B cell (primary cell): ENCODE measurements around the gene KIF26B. TPM values are rescaled to one million over a fixed set of nuclear protein-coding genes. Genes with fewer than 3 reads are reported as not detected.

Source experiments
- ATAC-seq: fragments of 200-7000 bp; cut with Tn5 transposase; one replicate; pipeline ENCODE4 v1.10.0; 2021; ENCODE audit warnings: low read depth, mild to moderate bottlenecking, moderate number of reproducible peaks, moderate library complexity
- CTCF ChIA-PET: fragments of 350-600 bp; sonication (Branson Sonifier 250); formaldehyde crosslinking; loops from one replicate; lab custom pipeline; 2021; ENCODE audit warnings: antibody characterized with exemption, inconsistent platforms; lab: Charles Lee
- POLR2A ChIA-PET: fragments of 350-600 bp; sonication (Branson Sonifier 250); formaldehyde crosslinking; loops from one replicate; lab custom pipeline; 2021; ENCODE audit warnings: antibody characterized with exemption; lab: Charles Lee
- DNase-seq: peaks from one replicate; pipeline ENCODE4 v3.0.0; 2013
- H2AFZ ChIP-seq: 2 replicates; pipeline ENCODE4 v1.6.1; 2012; ENCODE audit warnings: mild to moderate bottlenecking, low read depth, low read length; ENCODE audit not compliant: insufficient read depth, poor library complexity, severe bottlenecking
- H3K27ac ChIP-seq, 2 donors: 1 replicate in 1 of 2; 2 replicates in 1 of 2; pipeline ENCODE4 v1.5.1; 2012 to 2013; ENCODE audit warnings: low read length in 2 of 2, mild to moderate bottlenecking in 2 of 2, moderate library complexity in 1 of 2
- H3K27me3 ChIP-seq, 4 experiments: fragments of 200-600 bp in 1 of 4; sonication (generic) in 1 of 4; replicated peaks in 1 of 4; 1 replicate in 2 of 4; 2 replicates in 2 of 4; pipeline versions ENCODE4 v1.6.1 to v1.7.0; 2013 to 2016; ENCODE audit warnings: low read length in 3 of 4, mild to moderate bottlenecking in 2 of 4, mixed read lengths in 1 of 4, moderate library complexity in 1 of 4; ENCODE audit not compliant: insufficient read depth in 4 of 4, control insufficient read depth in 3 of 4; ENCODE audit errors: control extremely low read depth in 1 of 4
- H3K36me3 ChIP-seq, 2 experiments: replicated peaks in 1 of 2; 1 replicate in 1 of 2; 2 replicates in 1 of 2; pipeline versions ENCODE4 v1.6.1 to v1.7.1; 2013; ENCODE audit warnings: low read length in 1 of 2; ENCODE audit not compliant: insufficient read depth in 2 of 2, control insufficient read depth in 1 of 2; ENCODE audit errors: control extremely low read depth in 1 of 2, extremely low read depth in 1 of 2
- H3K4me1 ChIP-seq, 2 donors: fragments of 200-600 bp in 1 of 2; sonication (generic) in 1 of 2; 1 replicate in 1 of 2; 2 replicates in 1 of 2; pipeline versions ENCODE4 v1.5.1 to v1.6.1; 2013 to 2017; ENCODE audit warnings: low read length in 2 of 2; ENCODE audit not compliant: control insufficient read depth in 2 of 2, insufficient read depth in 2 of 2
- H3K4me2 ChIP-seq: replicated peaks from 2 replicates; pipeline ENCODE3; 2012; ENCODE audit warnings: mild to moderate bottlenecking, low read depth, low read length; ENCODE audit not compliant: poor library complexity, severe bottlenecking
- H3K4me3 ChIP-seq, 5 experiments: fragments of 200-600 bp in 1 of 5; sonication (generic) in 1 of 5; 1 replicate in 3 of 5; 2 replicates in 2 of 5; pipeline versions ENCODE4 v1.5.1 to v1.7.0; 2011 to 2016; ENCODE audit warnings: low read length in 4 of 5, mild to moderate bottlenecking in 4 of 5, low read depth in 2 of 5, control low read depth in 1 of 5, moderate library complexity in 1 of 5; ENCODE audit not compliant: insufficient read depth in 1 of 5; ENCODE audit errors: control extremely low read depth in 1 of 5, extremely low read depth in 1 of 5
- H3K79me2 ChIP-seq: fragments of 200-600 bp; sonication (generic); one replicate; pipeline ENCODE4 v1.6.0; 2016; ENCODE audit warnings: low read length; ENCODE audit not compliant: control insufficient read depth, insufficient read depth
- H3K9ac ChIP-seq: fragments of 200-600 bp; sonication (generic); 2 replicates; pipeline ENCODE4 v1.6.1; 2017; ENCODE audit warnings: mild to moderate bottlenecking, low read length, moderate library complexity
- H3K9me3 ChIP-seq, 3 donors: one replicate each; pipeline versions ENCODE4 v1.6.1 to v1.7.1; 2013; ENCODE audit warnings: low read length in 2 of 3; ENCODE audit not compliant: control insufficient read depth in 2 of 3, insufficient read depth in 1 of 3; ENCODE audit errors: control extremely low read depth in 1 of 3
- H4K20me1 ChIP-seq: 2 replicates; pipeline ENCODE4 v1.6.0; 2012; ENCODE audit warnings: mild to moderate bottlenecking, low read length; ENCODE audit not compliant: insufficient read depth, control insufficient read depth, poor library complexity, severe bottlenecking
- H3K27ac Mint-ChIP-seq: one replicate; pipeline ENCODE4 v1.8.0; 2021; ENCODE audit warnings: mixed read lengths
- H3K27me3 Mint-ChIP-seq: one replicate; pipeline ENCODE4 v1.8.0; 2021; ENCODE audit warnings: mixed read lengths
- H3K4me1 Mint-ChIP-seq: one replicate; pipeline ENCODE4 v1.8.0; 2021; ENCODE audit warnings: mixed read lengths
- H3K4me3 Mint-ChIP-seq: one replicate; pipeline ENCODE4 v1.8.0; 2021; ENCODE audit warnings: mixed read lengths
- H3K9me3 Mint-ChIP-seq: one replicate; pipeline ENCODE4 v1.8.0; 2022; ENCODE audit warnings: mixed read lengths; ENCODE audit not compliant: insufficient read depth
- EZH2 ChIP-seq: IDR thresholded peaks from 2 replicates; pipeline ENCODE4 v1.6.1; 2012; ENCODE audit warnings: borderline replicate concordance, low read depth, mild to moderate bottlenecking, moderate library complexity, low read length; ENCODE audit not compliant: insufficient read depth, poor library complexity, severe bottlenecking
- WGBS: methylation state at CpG from one replicate; pipeline ENCODE4 v1.1.5; 2013; ENCODE audit warnings: missing lambda C conversion rate; ENCODE audit not compliant: insufficient coverage; 5-methylcytosine and 5-hydroxymethylcytosine counted together
- intact Hi-C: fragments of 100-400 bp; cut with micrococcal nuclease; formaldehyde crosslinking; loops from one replicate; pipeline ENCODE4 v1.10.0; 2022
- polyA plus RNA-seq: library from polyadenylated mRNA; depleted of rRNA; stranded (reverse); fragments of >200 nt; gene quantifications from 2 replicates; pipeline ENCODE4 v1.2.3, GENCODE V29; 2012
- total RNA-seq, 2 donors: library from RNA; stranded (reverse); fragments of 120-200 nt in 1 of 2; gene quantifications; 1 replicate in 1 of 2; 2 replicates in 1 of 2; pipeline versions ENCODE4 v1.2.3 to v1.2.4, GENCODE V29; 2013 to 2022
- TF ChIP-seq, protein P1 (sequence below): fragments of 200-600 bp; IDR thresholded peaks from one replicate; pipeline ENCODE4 v1.8.0; 2022; ENCODE audit warnings: antibody characterized with exemption, mild to moderate bottlenecking

Gene KIF26B
- total and polyA plus RNA-seq, 2 donors (not counting 1 experiment from before 2014, with no cell fraction given) = 0.62 TPM; not detected in 1

DNA sequence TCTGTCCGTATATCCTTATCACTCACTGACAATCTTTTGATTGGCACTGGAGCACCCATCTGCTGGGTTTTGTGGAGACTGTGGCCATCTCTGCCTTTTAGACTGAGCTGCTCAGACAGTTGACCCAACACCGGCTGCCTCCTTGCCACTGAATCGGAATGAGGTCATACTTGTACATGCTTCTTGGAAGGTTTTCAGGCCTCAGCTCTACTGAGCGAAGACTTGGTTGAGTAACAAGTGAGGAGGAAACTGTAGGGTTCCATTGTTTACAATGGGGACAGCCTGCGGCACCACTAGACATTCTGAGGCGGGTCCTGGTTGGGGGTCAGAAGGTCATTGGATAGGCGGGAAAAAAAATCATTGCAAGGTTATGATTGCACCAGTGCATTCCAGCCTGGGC is 320.3 kb downstream of the KIF26B start:
- Mint-ChIP-seq H3K9me3 (no peaks in the 10 kb centered on the region), H3K27me3 (peaks cover 4% of the 10 kb centered on the region), H3K27ac (no peak overlapping the region), H3K4me1 (no peaks in the 10 kb centered on the region), H3K4me3 (no peak overlapping the region)
- no peak overlapping the region for H3K9ac ChIP-seq
- H3K4me3 ChIP-seq = no peak overlapping the region
- no peaks in the 10 kb centered on the region for H3K79me2 ChIP-seq
- ATAC-seq (no peak), DNase-seq (no peak)
- no peaks in the 10 kb centered on the region for H3K4me1 ChIP-seq
- WGBS = 94% methylated on average over 4 of the region's 7 CpGs
- H4K20me1 ChIP-seq = no peaks in the 10 kb centered on the region
- H3K36me3 ChIP-seq = no peaks in the 10 kb centered on the region
- H3K4me2 ChIP-seq = no peak overlapping the region
- H3K27ac ChIP-seq = no peak overlapping the region
- ChIA-PET POLR2A (no interaction called here), CTCF (interaction anchor here (0.5 kb wide), 1 partner anchor 331 kb away, joined by 3 read pairs; no protein-coding TSS in a partner anchor)
- H3K9me3 ChIP-seq = no peaks in the 10 kb centered on the region
- TF ChIP-seq EZH2 = no peak
- TF ChIP-seq, protein P1, sequence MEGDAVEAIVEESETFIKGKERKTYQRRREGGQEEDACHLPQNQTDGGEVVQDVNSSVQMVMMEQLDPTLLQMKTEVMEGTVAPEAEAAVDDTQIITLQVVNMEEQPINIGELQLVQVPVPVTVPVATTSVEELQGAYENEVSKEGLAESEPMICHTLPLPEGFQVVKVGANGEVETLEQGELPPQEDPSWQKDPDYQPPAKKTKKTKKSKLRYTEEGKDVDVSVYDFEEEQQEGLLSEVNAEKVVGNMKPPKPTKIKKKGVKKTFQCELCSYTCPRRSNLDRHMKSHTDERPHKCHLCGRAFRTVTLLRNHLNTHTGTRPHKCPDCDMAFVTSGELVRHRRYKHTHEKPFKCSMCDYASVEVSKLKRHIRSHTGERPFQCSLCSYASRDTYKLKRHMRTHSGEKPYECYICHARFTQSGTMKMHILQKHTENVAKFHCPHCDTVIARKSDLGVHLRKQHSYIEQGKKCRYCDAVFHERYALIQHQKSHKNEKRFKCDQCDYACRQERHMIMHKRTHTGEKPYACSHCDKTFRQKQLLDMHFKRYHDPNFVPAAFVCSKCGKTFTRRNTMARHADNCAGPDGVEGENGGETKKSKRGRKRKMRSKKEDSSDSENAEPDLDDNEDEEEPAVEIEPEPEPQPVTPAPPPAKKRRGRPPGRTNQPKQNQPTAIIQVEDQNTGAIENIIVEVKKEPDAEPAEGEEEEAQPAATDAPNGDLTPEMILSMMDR = no peak
- H2AFZ ChIP-seq = no peak overlapping the region
- H3K27me3 ChIP-seq = no peaks in the 10 kb centered on the region
- intact Hi-C loops = no loop called here

DNA sequence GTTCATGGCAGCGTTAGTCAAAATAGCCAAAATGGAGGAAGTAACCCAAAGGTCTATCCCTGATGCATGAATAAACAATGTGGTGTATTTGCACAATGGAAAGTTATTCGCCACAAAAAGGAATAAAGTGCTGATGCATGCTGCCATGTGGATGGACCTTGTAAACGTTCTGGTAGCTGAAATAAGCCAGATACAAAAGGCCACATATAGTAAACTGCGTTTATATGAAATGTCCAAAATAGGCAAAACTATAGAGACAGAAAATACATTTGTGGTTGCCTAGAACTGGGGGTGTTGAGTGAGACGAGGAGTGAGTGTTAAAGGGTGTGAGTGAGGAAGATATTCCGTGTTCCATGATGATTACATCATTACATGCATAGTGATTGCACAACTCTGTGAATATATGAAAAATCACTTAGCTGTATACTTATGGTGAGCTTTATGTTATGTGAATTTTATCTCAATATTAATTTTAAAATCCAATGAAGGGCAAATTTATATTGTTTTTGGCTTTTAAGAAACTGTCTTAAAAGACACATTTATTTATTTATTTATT is 321.3 kb downstream of the KIF26B start:
- no peaks in the 10 kb centered on the region for H3K79me2 ChIP-seq
- TF ChIP-seq EZH2 = no peak
- TF ChIP-seq, protein P1 = no peak
- no peak overlapping the region for H3K4me3 ChIP-seq
- POLR2A ChIA-PET = no interaction called here
- Mint-ChIP-seq H3K27ac (no peak overlapping the region), H3K4me1 (no peaks in the 10 kb centered on the region), H3K9me3 (no peaks in the 10 kb centered on the region), H3K4me3 (no peak overlapping the region), H3K27me3 (peaks cover 4% of the 10 kb centered on the region)
- ATAC-seq (no peak), DNase-seq (no peak)
- H3K4me1 ChIP-seq = no peaks in the 10 kb centered on the region
- H3K27me3 ChIP-seq = no peaks in the 10 kb centered on the region
- H4K20me1 ChIP-seq = no peaks in the 10 kb centered on the region
- intact Hi-C loops = no loop called here
- H3K27ac ChIP-seq = no peak overlapping the region
- WGBS = 68% methylated on average over 2 of the region's 6 CpGs
- CTCF ChIA-PET = no interaction called here
- no peaks in the 10 kb centered on the region for H3K36me3 ChIP-seq
- H3K4me2 ChIP-seq = no peak overlapping the region
- no peaks in the 10 kb centered on the region for H3K9me3 ChIP-seq
- no peak overlapping the region for H2AFZ ChIP-seq
- H3K9ac ChIP-seq = no peak overlapping the region
